Transverse colon (tissue), 3 donors: Measurements from ENCODE around the gene NFIA.

Source experiments
- CTCF ChIP-seq, 5 experiments: fragments of 200-600 bp in 3 of 5; fragments of 450-650 bp in 2 of 5; sonication (generic) in 3 of 5; IDR thresholded peaks; 1 replicate in 2 of 5; 2 replicates in 3 of 5; pipeline ENCODE4 v1.5.1; 2016 to 2017; ENCODE audit warnings: antibody characterized with exemption in 5 of 5, inconsistent platforms in 3 of 5, mild to moderate bottlenecking in 2 of 5, moderate library complexity in 1 of 5
- POLR2A ChIP-seq: fragments of 450-650 bp; IDR thresholded peaks from one replicate; pipeline ENCODE4 v1.6.1; 2016; ENCODE audit warnings: antibody characterized with exemption, mild to moderate bottlenecking, moderate library complexity

GRCh38 chr1:61122389-61122788 lies 40.0 kb downstream of the NFIA start:
- no peak for TF ChIP-seq CTCF (IDR thresholded peaks at IDR 0.05)
- TF ChIP-seq POLR2A = no peak
